GM12878 (cell line): ENCODE results near the gene KDM1B. TPM values are rescaled to one million over a fixed set of nuclear protein-coding genes. Genes with fewer than 3 reads are reported as not detected.

Experiments
- ATAC-seq: fragments of 200-7000 bp; cut with Tn5 transposase; 3 replicates; pipeline ENCODE4 v1.9.1; 2020; ENCODE audit warnings: mild to moderate bottlenecking, moderate library complexity
- BruUV-seq: library from RNA; stranded (reverse); fragments of 400-500 nt; replicated peaks from 2 replicates; lab custom pipeline; 2021; lab: Mats Ljungman, UMichigan
- CTCF ChIA-PET: fragments of 300-600 bp; sonication (Branson Sonifier 250); formaldehyde crosslinking; extraction: SDS; loops from one replicate; lab custom pipeline; 2021; ENCODE audit warnings: inconsistent platforms; lab: Yijun Ruan, JAX
- POLR2A ChIA-PET: fragments of 350-600 bp; formaldehyde crosslinking; extraction: SDS; loops from one replicate; lab custom pipeline; 2021; ENCODE audit warnings: inconsistent platforms; lab: Charles Lee
- RAD21 ChIA-PET: fragments of 300-600 bp; sonication (Branson Sonifier 250); formaldehyde crosslinking; loops from one replicate; lab custom pipeline; 2023; ENCODE audit warnings: antibody characterized with exemption; ENCODE audit not compliant: unreplicated experiment; lab: Charles Lee
- SMC1A ChIA-PET: fragments of 300-600 bp; sonication (Branson Sonifier 250); formaldehyde crosslinking; loops from one replicate; lab custom pipeline; 2023; ENCODE audit not compliant: unreplicated experiment, uncharacterized antibody; lab: Charles Lee
- DNase-seq: peaks from one replicate; pipeline ENCODE4 v3.0.0-alpha.2; 2011; ENCODE audit warnings: low read depth, low spot score
- FAIRE-seq: peaks from 3 replicates; lab custom pipeline; 2011; peaks lifted over from hg19 to GRCh38; lab: Jason Lieb, UNC
- H2AFZ ChIP-seq: 2 replicates; pipeline ENCODE4 v1.6.0; 2011; ENCODE audit warnings: low read depth, low read length, control low read depth; ENCODE audit not compliant: control insufficient read depth
- H3K27ac ChIP-seq: 2 replicates; pipeline ENCODE4 v1.5.1; 2011; ENCODE audit warnings: control low read depth; ENCODE audit not compliant: control insufficient read depth, insufficient read depth
- H3K27me3 ChIP-seq, 2 experiments: replicated peaks in 1 of 2; 2 replicates each; pipeline versions ENCODE4 v1.6.0 to v1.6.1; 2011; ENCODE audit warnings: low read length in 1 of 2; ENCODE audit not compliant: control insufficient read depth in 2 of 2, insufficient read depth in 2 of 2
- H3K36me3 ChIP-seq, 2 experiments: 2 replicates each; pipeline ENCODE4 v1.5.1; 2011; ENCODE audit warnings: low read length in 1 of 2; ENCODE audit not compliant: control insufficient read depth in 2 of 2, insufficient read depth in 2 of 2
- H3K4me1 ChIP-seq: 2 replicates; pipeline ENCODE4 v1.6.1; 2011; ENCODE audit warnings: mild to moderate bottlenecking, low read length, moderate library complexity, mixed read lengths; ENCODE audit not compliant: control insufficient read depth, insufficient read depth
- H3K4me2 ChIP-seq: 2 replicates; pipeline ENCODE4 v1.6.0; 2011; ENCODE audit warnings: control low read depth; ENCODE audit not compliant: control insufficient read depth, insufficient read depth
- H3K4me3 ChIP-seq: fragments of 200-600 bp; sonication (generic); 2 replicates; pipeline ENCODE4 v1.5.1; 2016
- H3K79me2 ChIP-seq: 2 replicates; pipeline ENCODE4 v1.6.0; 2011; ENCODE audit warnings: low read length; ENCODE audit not compliant: control insufficient read depth, insufficient read depth
- H3K9ac ChIP-seq: 2 replicates; pipeline ENCODE4 v1.8.0; 2011; ENCODE audit warnings: low read length, control low read depth, mixed read lengths; ENCODE audit not compliant: control insufficient read depth, insufficient read depth
- H3K9me3 ChIP-seq: replicated peaks from 3 replicates; pipeline ENCODE4 v1.5.1; 2011; ENCODE audit warnings: mild to moderate bottlenecking, low read length; ENCODE audit not compliant: control insufficient read depth, insufficient read depth
- H4K20me1 ChIP-seq: 2 replicates; pipeline ENCODE4 v1.6.0; 2011; ENCODE audit not compliant: control insufficient read depth, insufficient read depth
- RB1 ChIP-seq: fragments of 450-650 bp; formaldehyde crosslinking; IDR thresholded peaks from 2 replicates; pipeline ENCODE4 v1.6.1; 2017; ENCODE audit warnings: mild to moderate bottlenecking, borderline replicate concordance
- SUPT20H ChIP-seq: IDR thresholded peaks from 2 replicates; pipeline ENCODE4 v1.6.1; 2011; ENCODE audit warnings: low read depth, mild to moderate bottlenecking, low read length, moderate library complexity, borderline replicate concordance; ENCODE audit not compliant: control insufficient read depth
- TCF3 ChIP-seq: IDR thresholded peaks from 2 replicates; pipeline ENCODE4 v1.6.1; 2012; ENCODE audit warnings: low read depth, mild to moderate bottlenecking, low read length, borderline replicate concordance; ENCODE audit not compliant: insufficient read depth
- WGBS: methylation state at CpG from one replicate; pipeline ENCODE4 v1.1.6; 2016; ENCODE audit warnings: low lambda C conversion rate; ENCODE audit not compliant: insufficient replicate concordance, insufficient coverage; ENCODE audit errors: missing lambda C conversion rate; 5-methylcytosine and 5-hydroxymethylcytosine counted together
- in situ Hi-C: fragments of 300-500 bp; cut with MboI; formaldehyde crosslinking; loops from 9 replicates; pipeline ENCODE4 v1.14.3; 2018; ENCODE audit warnings: mixed read lengths
- intact Hi-C: fragments of 100-400 bp; cut with micrococcal nuclease; formaldehyde crosslinking; loops from one replicate; pipeline ENCODE4 v1.14.2; 2022; ENCODE audit not compliant: unreplicated experiment
- polyA plus RNA-seq, 11 experiments: library from polyadenylated mRNA; depleted of rRNA in 4 of 11; unstranded in 6 of 11; stranded (reverse) in 5 of 11; fragments of >200 nt; fragmentation: Nextera tagmentation in 4 of 11; fragmentation: Illumina TruSeq in 1 of 11; extraction: Ambion mirVana in 4 of 11; extraction: Trizol in 1 of 11; gene quantifications; 1 replicate in 1 of 11; 2 replicates in 10 of 11; pipeline versions ENCODE4 v1.2.1 to v1.2.3, GENCODE V29; 2011 to 2016; ENCODE audit warnings: inconsistent platforms in 2 of 11, missing spikeins in 2 of 11, low read depth in 1 of 11
- total RNA-seq, 4 experiments: library from RNA; depleted of rRNA in 3 of 4; stranded (reverse); fragments of >200 nt in 3 of 4; fragmentation: Illumina TruSeq in 1 of 4; extraction: Trizol in 1 of 4; gene quantifications; 2 replicates each; pipeline versions ENCODE4 v1.2.1 to v1.2.3, GENCODE V29; 2013 to 2021
- TF ChIP-seq, protein P1 (sequence below): IDR thresholded peaks from 2 replicates; pipeline ENCODE4 v1.6.1; 2012; ENCODE audit warnings: low read depth, low read length, improper control_type of control experiment
- TF ChIP-seq, protein P2 (sequence below): fragments of 450-650 bp; IDR thresholded peaks from 2 replicates; pipeline ENCODE4 v1.6.1; 2017; ENCODE audit warnings: mild to moderate bottlenecking

KDM1B gene
- total and polyA plus RNA-seq, 10 of the 15 experiments (the other 5 are each of a cell fraction or from before 2014, with no cell fraction given) = 1.7 to 22.5 (median 13.9) TPM

DNA sequence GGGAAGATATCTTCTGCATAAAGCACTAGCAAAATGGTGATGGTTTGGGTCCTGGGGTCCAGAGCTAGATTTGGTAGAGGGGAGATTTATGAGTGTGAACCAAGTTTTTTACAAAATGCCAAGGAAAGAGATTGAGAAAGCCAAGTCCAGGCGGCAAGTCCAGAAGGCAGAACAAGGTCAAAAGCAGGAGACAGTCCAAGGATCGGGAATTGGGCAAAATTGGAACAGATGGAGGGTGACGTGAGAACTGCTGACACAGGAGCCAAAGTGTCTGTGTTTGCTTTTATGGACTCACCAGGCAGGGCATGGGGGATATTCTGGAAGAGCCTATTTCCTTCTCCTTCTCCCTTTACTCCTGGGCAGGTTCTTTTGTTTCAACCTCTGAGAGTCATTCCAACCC, 36.9 kb upstream of the KDM1B start:
- no peak overlapping the region for H3K27ac ChIP-seq
- ChIA-PET RAD21 (no interaction called here), CTCF (no interaction called here), POLR2A (no interaction called here), SMC1A (no interaction called here)
- intact Hi-C loops = no loop called here
- in situ Hi-C loops = no loop called here
- H3K4me2 ChIP-seq = no peak overlapping the region
- H3K4me1 ChIP-seq = no peaks in the 10 kb centered on the region; the same call in 1 of the 2 replicates
- ATAC-seq (no peak), FAIRE-seq (no peak), DNase-seq (no peak)
- H2AFZ ChIP-seq = no peak overlapping the region
- no peaks in the 10 kb centered on the region for H3K36me3 ChIP-seq
- WGBS = 12% methylated on average over 3 of the region's 3 CpGs
- BruUV-seq = no TSS peak
- H3K4me3 ChIP-seq = no peak overlapping the region
- TF ChIP-seq, protein P1, sequence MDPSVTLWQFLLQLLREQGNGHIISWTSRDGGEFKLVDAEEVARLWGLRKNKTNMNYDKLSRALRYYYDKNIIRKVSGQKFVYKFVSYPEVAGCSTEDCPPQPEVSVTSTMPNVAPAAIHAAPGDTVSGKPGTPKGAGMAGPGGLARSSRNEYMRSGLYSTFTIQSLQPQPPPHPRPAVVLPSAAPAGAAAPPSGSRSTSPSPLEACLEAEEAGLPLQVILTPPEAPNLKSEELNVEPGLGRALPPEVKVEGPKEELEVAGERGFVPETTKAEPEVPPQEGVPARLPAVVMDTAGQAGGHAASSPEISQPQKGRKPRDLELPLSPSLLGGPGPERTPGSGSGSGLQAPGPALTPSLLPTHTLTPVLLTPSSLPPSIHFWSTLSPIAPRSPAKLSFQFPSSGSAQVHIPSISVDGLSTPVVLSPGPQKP = no peak
- TF ChIP-seq TCF3 (no peak), RB1 (no peak), SUPT20H (no peak)
- TF ChIP-seq, protein P2, sequence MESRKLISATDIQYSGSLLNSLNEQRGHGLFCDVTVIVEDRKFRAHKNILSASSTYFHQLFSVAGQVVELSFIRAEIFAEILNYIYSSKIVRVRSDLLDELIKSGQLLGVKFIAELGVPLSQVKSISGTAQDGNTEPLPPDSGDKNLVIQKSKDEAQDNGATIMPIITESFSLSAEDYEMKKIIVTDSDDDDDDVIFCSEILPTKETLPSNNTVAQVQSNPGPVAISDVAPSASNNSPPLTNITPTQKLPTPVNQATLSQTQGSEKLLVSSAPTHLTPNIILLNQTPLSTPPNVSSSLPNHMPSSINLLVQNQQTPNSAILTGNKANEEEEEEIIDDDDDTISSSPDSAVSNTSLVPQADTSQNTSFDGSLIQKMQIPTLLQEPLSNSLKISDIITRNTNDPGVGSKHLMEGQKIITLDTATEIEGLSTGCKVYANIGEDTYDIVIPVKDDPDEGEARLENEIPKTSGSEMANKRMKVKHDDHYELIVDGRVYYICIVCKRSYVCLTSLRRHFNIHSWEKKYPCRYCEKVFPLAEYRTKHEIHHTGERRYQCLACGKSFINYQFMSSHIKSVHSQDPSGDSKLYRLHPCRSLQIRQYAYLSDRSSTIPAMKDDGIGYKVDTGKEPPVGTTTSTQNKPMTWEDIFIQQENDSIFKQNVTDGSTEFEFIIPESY = no peak
- H3K79me2 ChIP-seq = no peaks in the 10 kb centered on the region
- H3K9ac ChIP-seq = no peak overlapping the region
- no peaks in the 10 kb centered on the region for H4K20me1 ChIP-seq
- no peaks in the 10 kb centered on the region for H3K27me3 ChIP-seq
- no peaks in the 10 kb centered on the region; the same call in 2 of the 3 replicates for H3K9me3 ChIP-seq
